Putamen (tissue), 1 donor: ENCODE results near the gene RAX2.

ENCODE experiments used
- DNase-seq: peaks from one replicate; pipeline ENCODE4 v3.0.0-alpha.2; 2016; ENCODE audit warnings: low spot score

RAX2 gene

GRCh38 chr19:3725640-3726310 lies 46.3 kb downstream of the RAX2 start:
- no peak for DNase-seq

DNA sequence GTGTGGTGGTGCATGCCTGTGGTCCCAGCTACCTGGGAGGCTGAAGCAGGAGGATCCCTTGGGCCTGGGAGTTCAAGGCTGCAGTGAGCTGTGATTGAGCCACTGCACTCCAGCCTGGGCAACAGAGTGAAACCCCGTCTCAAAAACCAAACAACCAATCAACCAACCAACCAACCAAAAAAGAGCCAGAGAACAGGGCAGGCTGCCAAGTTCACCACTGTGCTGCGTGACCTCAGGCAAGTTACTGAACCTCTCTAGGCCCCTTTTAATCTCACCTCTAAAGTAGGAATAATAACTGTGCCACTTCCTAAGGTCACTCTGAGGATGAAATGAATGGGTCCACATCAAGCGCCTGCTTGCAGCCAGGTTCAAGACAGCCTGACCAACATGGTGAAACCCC lies 46.9 kb downstream of the RAX2 start:
- DNase-seq = no peak

DNA sequence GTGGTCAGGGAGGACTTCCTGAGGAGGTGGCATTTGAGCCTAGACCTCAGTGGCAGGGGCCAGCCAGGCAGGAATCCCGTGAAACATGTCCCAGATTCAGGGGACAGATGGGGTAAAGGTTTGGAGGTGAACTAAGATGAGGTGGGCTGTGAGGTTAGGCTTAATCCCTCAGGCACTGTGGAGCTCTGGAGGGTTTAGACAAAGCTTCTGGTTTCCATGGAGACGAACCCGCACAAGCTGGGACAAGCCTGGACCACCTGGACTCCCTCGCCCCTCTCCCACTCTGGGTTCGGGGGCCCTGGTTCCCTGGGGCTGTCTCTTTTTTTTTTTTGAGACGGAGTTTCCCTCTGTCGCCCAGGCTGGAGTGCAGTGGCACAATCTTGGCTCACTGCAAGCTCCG lies 48.1 kb downstream of the RAX2 start:
- no peak for DNase-seq

- DNase-seq = no peak
Measured at GRCh38 chr19:3723110-3723488, 48.9 kb downstream of the RAX2 start.

- no peak for DNase-seq
Measured at GRCh38 chr19:3722443-3723109, 49.5 kb downstream of the RAX2 start.

DNA sequence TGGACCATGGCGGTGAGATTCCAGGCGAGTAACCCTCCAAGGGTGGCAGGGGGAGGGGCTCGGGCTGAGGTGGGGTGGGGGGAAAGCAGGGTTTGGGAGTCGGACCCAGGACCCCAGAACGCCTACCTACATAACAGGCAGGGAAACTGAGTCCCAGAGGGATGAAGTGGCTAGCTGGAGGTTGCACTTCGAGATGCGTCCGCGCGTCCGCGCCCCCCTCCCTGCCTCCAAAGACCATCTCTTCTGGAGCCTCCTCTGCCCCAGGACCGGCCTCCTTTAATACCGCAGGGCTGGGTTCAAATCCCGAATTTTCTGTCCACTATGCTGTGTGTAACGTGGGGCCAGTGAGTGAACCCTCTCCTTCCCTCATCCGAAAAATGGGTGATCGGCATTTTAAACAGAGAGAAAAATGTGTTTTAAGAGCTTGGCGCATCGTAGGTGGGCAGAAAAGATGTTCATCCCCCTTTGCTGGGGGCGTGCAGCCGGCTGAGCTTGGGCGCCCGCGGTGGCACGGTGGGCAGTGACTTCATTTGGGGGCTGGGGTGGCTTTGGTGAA lies 50.1 kb downstream of the RAX2 start:
- no peak for DNase-seq

DNA sequence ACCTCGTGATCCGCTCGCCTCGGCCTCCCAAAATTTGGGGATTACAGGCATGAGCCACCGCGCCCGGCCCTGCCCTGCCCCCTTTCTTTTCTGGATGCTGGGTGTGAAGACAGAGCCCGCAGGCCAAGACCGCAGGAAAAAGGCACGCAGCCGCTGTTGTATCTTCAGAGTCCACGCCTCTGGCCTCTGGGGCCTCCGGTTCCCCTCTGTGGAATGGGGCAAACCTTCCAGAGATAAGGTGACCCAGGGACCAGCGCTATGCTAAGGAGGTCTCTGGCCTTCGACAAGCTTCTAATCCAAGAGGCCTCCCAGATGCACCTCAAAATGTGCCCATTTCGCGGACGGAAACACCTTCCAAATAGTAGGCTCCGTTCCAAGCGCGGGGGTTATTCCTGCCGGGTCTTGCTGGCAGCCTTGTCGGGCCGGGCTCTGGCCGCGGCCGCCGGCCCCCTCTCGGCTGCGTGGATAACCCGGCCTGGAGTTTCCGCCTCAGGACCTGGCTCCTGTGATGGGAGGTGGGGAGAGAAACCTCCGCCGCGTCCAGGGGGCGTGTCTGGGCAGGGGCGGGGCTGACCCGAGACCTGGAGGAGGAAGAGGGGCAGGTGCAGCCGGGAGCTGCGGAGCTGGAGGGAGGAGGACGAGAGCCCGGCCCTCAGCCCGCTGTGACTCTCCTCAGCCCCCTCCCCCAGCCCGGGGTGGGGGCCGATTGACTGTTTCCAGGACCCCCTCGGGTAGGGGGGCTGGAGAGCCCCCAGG lies 50.7 kb downstream of the RAX2 start:
- no peak for DNase-seq

- no peak for DNase-seq
Measured at GRCh38 chr19:3720349-3720917, 51.6 kb downstream of the RAX2 start.

DNA sequence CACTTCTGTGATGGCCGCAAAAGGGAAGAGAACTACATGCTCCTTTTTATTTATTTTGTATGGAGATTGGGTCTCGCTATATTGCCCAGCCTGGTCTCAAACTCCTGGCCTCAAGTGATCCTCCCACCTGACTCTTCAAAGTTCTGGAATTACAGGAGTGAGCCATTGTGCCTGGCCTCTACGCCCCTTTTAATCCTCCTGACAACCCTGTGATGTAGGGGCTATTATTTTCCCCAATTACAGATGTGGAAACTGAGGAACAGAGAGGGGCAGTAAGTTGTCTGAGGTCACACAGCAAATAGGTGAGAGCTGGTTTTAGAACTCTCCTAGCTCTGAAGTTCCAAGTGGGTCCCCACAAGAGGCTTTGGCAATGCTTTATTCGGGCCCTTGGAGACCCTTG lies 52.2 kb downstream of the RAX2 start:
- no peak for DNase-seq
